Heart left ventricle (tissue), 16 donors: Measurements from ENCODE around the gene ACAD11. TPM values are rescaled to one million over a fixed set of nuclear protein-coding genes. Genes with fewer than 3 reads are reported as not detected.

ENCODE experiments used
- ATAC-seq, 4 donors: fragments of 200-7000 bp; cut with Tn5 transposase; one replicate each; pipeline ENCODE4 v1.9.1; 2020 to 2022; ENCODE audit warnings: moderate library complexity in 4 of 4, mild to moderate bottlenecking in 3 of 4, moderate number of reproducible peaks in 1 of 4
- DNase-seq, 5 donors: peaks; one replicate each; pipeline ENCODE4 v3.0.0-alpha.2; 2020
- H3K27ac ChIP-seq, 12 donors: fragments of 200-600 bp; sonication (generic) in 4 of 12; one replicate each; pipeline versions ENCODE4 v1.5.0 to v1.8.0; 2016 to 2022; ENCODE audit warnings: mild to moderate bottlenecking in 2 of 12
- H3K27me3 ChIP-seq, 9 donors: fragments of 200-600 bp; sonication (generic) in 2 of 9; one replicate each; pipeline versions ENCODE4 v1.5.1 to v1.8.0; 2016 to 2022; ENCODE audit warnings: mild to moderate bottlenecking in 3 of 9
- H3K36me3 ChIP-seq, 9 donors: fragments of 200-600 bp; sonication (generic) in 2 of 9; one replicate each; pipeline versions ENCODE4 v1.5.0 to v1.8.0; 2018 to 2022; ENCODE audit warnings: mild to moderate bottlenecking in 2 of 9
- H3K4me1 ChIP-seq, 12 donors: fragments of 200-600 bp; sonication (generic) in 4 of 12; one replicate each; pipeline versions ENCODE4 v1.5.0 to v1.8.0; 2016 to 2022; ENCODE audit warnings: mild to moderate bottlenecking in 3 of 12
- H3K4me3 ChIP-seq, 12 donors: fragments of 200-600 bp; sonication (generic) in 4 of 12; one replicate each; pipeline versions ENCODE4 v1.5.0 to v1.8.0; 2017 to 2022; ENCODE audit warnings: mild to moderate bottlenecking in 9 of 12, moderate library complexity in 4 of 12
- H3K9me3 ChIP-seq, 12 donors: fragments of 200-600 bp; sonication (generic) in 4 of 12; one replicate each; pipeline versions ENCODE4 v1.5.0 to v1.8.0; 2016 to 2022; ENCODE audit warnings: mild to moderate bottlenecking in 1 of 12
- POLR2A ChIP-seq, 2 donors: fragments of 450-650 bp; IDR thresholded peaks; one replicate each; pipeline ENCODE4 v1.6.1; 2017; ENCODE audit warnings: antibody characterized with exemption in 2 of 2, mild to moderate bottlenecking in 2 of 2, moderate library complexity in 2 of 2
- WGBS, 4 donors: extraction: QIAGEN DNeasy Blood & Tissue Kit in 2 of 4; methylation state at CpG; one replicate each; pipeline versions ENCODE4 v1.1.5 to v1.1.7; 2013 to 2018; 5-methylcytosine and 5-hydroxymethylcytosine counted together
- intact Hi-C, 10 donors: fragments of 100-400 bp; cut with DNase I; formaldehyde crosslinking; loops; one replicate each; pipeline versions ENCODE4 v1.11.1 to v1.14.2; 2022
- polyA plus RNA-seq, 2 donors: library from polyadenylated mRNA; stranded (reverse); fragments of 200-250 nt; gene quantifications; one replicate each; pipeline ENCODE4 v1.2.3, GENCODE V29; 2013
- total RNA-seq, 9 donors: library from RNA; depleted of rRNA in 2 of 9; stranded (reverse); fragments of >200 nt in 2 of 9; fragmentation: NEBNext Ultra II Directional in 3 of 9; extraction: Animal tissue kit (Norgen Biotek cat#: 25700) in 3 of 9; gene quantifications; one replicate each; pipeline versions ENCODE4 v1.1.0 to v1.2.4, GENCODE V29; 2016 to 2023
- TF ChIP-seq, protein P1 (sequence below), 12 donors: fragments of 200-600 bp; sonication (generic) in 4 of 12; IDR thresholded peaks; one replicate each; pipeline versions ENCODE4 v1.5.0 to v1.8.0; 2018 to 2022; ENCODE audit warnings: antibody characterized with exemption in 12 of 12, mild to moderate bottlenecking in 5 of 12
- donor health status: ischemic (EF 13 %, LVEDD 7.1; RV severe dilation, severe dysfunction).
- donor health status: healthy with polysubstance abuse.
- donor health status: DM: no; HTN: yes; CAD: no.
- donor health status: DM: no; HTN: no; CAD: no.
- donor health status: ischemic (EF 25% LVEDD 6.9; RV normal size, moderate dysfunction).
- donor health status: ischemic (EF 25% LVEDD 5.7; RV mildly dilated, moderate dysfunction).
- donor health status: healthy.
- donor health status: DM: yes; HTN: yes; CAD: no.
- donor health status: ischemic (EF 35%, LVEDD 5.7; RV mildly dilated, moderate dysfunction).
- donor health status: nonischemic (EF 11% LVEDD 7.7; RV severe dilation, severe dysfunction).
- donor health status: DM: yes; HTN: yes; CAD: no.
- donor health status: PGD.
- donor health status: ischemic (EF 29% LVEDD 5.4; RV normal size, mild dysfunction).
- donor health status: nonischemic (EF 23%, LVEDD 6.1; RV moderate dilation, normal function).

Gene ACAD11
- total and polyA plus RNA-seq, 11 donors: 8.9 to 38.8 (median 23.1) TPM

DNA sequence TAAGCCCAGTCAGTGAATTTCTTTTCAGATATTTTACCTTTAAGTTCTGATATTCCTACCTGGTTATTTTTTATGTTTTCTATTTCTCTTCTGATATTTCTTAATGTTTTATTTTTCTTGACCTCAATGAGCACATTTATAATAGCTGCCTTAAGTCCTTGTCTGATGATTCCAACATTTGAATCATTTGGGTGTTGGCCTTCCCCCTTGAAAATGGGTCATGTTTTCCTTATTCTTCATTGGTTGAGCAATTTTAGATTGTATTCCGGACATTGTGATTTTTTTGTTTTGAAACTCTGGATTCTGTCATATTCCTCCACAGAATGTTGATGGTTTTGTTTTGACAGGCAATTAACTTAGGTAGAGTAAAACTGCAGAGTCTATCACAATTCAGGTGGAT, 72.2 kb downstream of the ACAD11 start:
- H3K27ac ChIP-seq: no peak overlapping the region
- H3K4me1 ChIP-seq: no peaks in the 10 kb centered on the region
- peaks cover 0 to 33% (median 4%) of the 10 kb centered on the region in 9 donors for H3K36me3 ChIP-seq
- ATAC-seq (no peak), DNase-seq (no peak)
- peaks cover 0 to 4% (median 0%) of the 10 kb centered on the region in 12 donors for H3K9me3 ChIP-seq
- TF ChIP-seq POLR2A (IDR thresholded peaks at IDR 0.05): no peak
- intact Hi-C loops: no loop called here
- WGBS, 4 donors: 78 to 88% (median 80%) methylated on average over 1 of the region's 1 CpG
- no peak overlapping the region for H3K4me3 ChIP-seq
- no peaks in the 10 kb centered on the region for H3K27me3 ChIP-seq

DNA sequence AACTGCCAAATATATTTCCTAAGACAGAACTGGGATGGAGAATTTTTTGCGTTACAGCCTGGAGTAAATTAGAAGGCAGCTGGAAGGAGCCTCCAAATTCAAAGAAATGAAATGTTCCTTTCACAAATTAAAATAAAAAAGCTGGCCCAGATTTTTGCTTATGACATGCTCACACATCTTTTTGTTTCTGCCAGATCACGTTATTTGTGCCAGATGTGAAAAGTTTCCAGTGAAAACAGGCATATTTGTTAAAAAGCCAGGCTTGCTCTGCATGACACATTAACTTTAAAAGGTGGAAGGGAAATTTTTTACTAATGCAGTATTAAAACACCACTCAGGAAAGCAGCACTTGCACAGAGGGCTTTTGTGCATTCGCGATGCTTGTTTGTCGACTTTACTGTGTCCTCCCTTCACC, 85.8 kb downstream of the ACAD11 start:
- DNase-seq: no peak
- peak in 2 of 4 donors; percentile 24 to 46 for ATAC-seq
- Histone ChIP-seq H3K4me1 (peaks cover 0 to 21% (median 7%) of the 10 kb centered on the region in 12 donors), H3K4me3 (no peak overlapping the region), H3K27me3 (no peaks in the 10 kb centered on the region), H3K36me3 (peaks cover 0 to 60% (median 42%) of the 10 kb centered on the region in 9 donors), H3K9me3 (peaks cover 0 to 6% (median 0%) of the 10 kb centered on the region in 12 donors), H3K27ac (peak overlapping the region in 5 of 12 donors; percentile 24 to 53 (median 51))
- TF ChIP-seq, protein P1, sequence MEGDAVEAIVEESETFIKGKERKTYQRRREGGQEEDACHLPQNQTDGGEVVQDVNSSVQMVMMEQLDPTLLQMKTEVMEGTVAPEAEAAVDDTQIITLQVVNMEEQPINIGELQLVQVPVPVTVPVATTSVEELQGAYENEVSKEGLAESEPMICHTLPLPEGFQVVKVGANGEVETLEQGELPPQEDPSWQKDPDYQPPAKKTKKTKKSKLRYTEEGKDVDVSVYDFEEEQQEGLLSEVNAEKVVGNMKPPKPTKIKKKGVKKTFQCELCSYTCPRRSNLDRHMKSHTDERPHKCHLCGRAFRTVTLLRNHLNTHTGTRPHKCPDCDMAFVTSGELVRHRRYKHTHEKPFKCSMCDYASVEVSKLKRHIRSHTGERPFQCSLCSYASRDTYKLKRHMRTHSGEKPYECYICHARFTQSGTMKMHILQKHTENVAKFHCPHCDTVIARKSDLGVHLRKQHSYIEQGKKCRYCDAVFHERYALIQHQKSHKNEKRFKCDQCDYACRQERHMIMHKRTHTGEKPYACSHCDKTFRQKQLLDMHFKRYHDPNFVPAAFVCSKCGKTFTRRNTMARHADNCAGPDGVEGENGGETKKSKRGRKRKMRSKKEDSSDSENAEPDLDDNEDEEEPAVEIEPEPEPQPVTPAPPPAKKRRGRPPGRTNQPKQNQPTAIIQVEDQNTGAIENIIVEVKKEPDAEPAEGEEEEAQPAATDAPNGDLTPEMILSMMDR (IDR thresholded peaks at IDR 0.05): no peak
- TF ChIP-seq POLR2A (IDR thresholded peaks at IDR 0.05): no peak
- intact Hi-C loops: no loop called here
- WGBS, 4 donors: 70 to 84% (median 79%) methylated on average over 5 of the region's 5 CpGs

DNA sequence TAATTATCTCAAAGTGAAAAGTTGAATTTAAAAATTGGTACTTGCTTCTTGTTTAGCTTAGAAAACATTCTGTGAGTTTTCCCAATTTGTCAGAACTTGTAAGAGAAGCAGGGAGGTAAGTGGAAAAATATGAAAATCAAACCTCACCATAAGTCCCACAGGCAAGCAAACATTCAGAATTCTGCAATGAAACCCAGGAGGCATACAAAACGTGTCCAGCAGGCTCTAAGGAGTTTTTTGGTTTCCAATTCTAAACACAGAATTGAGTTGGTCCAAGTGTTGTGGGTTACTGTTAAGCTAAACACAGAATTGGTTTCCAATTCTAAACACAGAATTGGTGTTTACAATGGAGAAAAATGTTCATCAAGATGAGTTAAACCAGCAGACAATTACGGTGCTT, 89.6 kb downstream of the ACAD11 start:
- Histone ChIP-seq H3K27me3 (no peaks in the 10 kb centered on the region), H3K4me1 (peaks cover 0 to 9% (median 0%) of the 10 kb centered on the region in 12 donors), H3K9me3 (peaks cover 0 to 6% (median 0%) of the 10 kb centered on the region in 12 donors), H3K27ac (peak overlapping the region in 6 of 12 donors; percentile 22 to 72 (median 44)), H3K36me3 (peaks cover 0 to 31% (median 11%) of the 10 kb centered on the region in 9 donors), H3K4me3 (no peak overlapping the region)
- TF ChIP-seq, protein P1 (IDR thresholded peaks at IDR 0.05): no peak
- no peak for TF ChIP-seq POLR2A (IDR thresholded peaks at IDR 0.05)
- intact Hi-C loops: no loop called here
- ATAC-seq: no peak
- WGBS, 4 donors: 80 to 90% (median 87%) methylated on average over 2 of the region's 2 CpGs
- no peak for DNase-seq

DNA sequence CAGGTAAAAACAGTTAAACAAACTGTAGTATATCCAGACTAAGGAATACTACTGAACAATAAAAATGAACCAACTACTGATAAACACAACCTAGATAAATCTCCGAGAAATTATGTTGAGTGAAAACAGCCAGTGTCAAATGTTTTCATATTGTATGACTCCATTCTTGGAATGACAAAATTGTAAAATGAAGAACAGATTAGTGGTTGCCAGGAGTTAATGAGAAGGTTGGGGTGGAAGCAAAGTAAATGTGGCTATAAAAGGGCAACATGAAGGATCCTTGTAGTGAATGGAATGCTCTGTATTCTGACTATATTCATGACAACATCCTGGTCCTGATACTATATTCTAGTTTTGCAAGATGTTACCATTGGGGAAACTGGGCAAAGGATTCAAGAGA, 90.0 kb downstream of the ACAD11 start:
- intact Hi-C loops: no loop called here
- DNase-seq: no peak
- H3K27ac ChIP-seq: peak overlapping the region in 6 of 12 donors; percentile 22 to 72 (median 44)
- peaks cover 0 to 6% (median 0%) of the 10 kb centered on the region in 12 donors for H3K9me3 ChIP-seq
- no peak for TF ChIP-seq POLR2A (IDR thresholded peaks at IDR 0.05)
- TF ChIP-seq, protein P1 (IDR thresholded peaks at IDR 0.05): no peak
- WGBS, 4 donors: 29 to 44% (median 41%) methylated on average over 1 of the region's 1 CpG
- H3K27me3 ChIP-seq: no peaks in the 10 kb centered on the region
- H3K4me3 ChIP-seq: no peak overlapping the region
- peaks cover 0 to 10% (median 0%) of the 10 kb centered on the region in 12 donors for H3K4me1 ChIP-seq
- H3K36me3 ChIP-seq: peaks cover 0 to 31% (median 7%) of the 10 kb centered on the region in 9 donors
- peak in 2 of 4 donors; percentile 38 to 61 for ATAC-seq

DNA sequence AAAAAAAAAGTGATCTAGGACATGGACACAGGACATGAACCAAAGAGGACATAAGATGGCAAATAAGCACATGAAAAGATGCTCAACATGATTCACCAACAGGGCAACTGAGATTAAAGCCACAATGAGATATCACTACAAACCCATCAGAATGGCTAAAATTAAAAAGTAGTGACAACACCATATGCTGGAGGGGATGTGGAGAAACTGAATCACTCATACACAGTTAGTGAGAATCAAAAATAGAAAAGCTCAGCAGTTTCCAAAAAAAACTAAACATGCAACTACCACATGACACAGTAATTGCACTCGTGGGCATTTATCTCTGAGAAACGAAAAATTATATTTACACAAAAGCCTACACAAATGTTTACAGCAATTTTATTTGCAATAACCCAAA, 90.5 kb downstream of the ACAD11 start:
- H3K4me1 ChIP-seq: peaks cover 0 to 12% (median 0%) of the 10 kb centered on the region in 12 donors
- no peaks in the 10 kb centered on the region for H3K27me3 ChIP-seq
- H3K27ac ChIP-seq: peak overlapping the region in 6 of 12 donors; percentile 22 to 72 (median 47)
- intact Hi-C loops: no loop called here
- DNase-seq: no peak
- no peak for TF ChIP-seq POLR2A (IDR thresholded peaks at IDR 0.05)
- TF ChIP-seq, protein P1 (IDR thresholded peaks at IDR 0.05): no peak
- ATAC-seq: peak in 2 of 4 donors; percentile 73 to 80
- H3K4me3 ChIP-seq: no peak overlapping the region
- WGBS, 4 donors: 21 to 52% (median 32%) methylated on average over 2 of the region's 2 CpGs
- H3K36me3 ChIP-seq: peaks cover 0 to 28% (median 4%) of the 10 kb centered on the region in 9 donors
- H3K9me3 ChIP-seq: peaks cover 0 to 6% (median 0%) of the 10 kb centered on the region in 12 donors
